Glutamatergic neuron (in vitro differentiated cells): Measurements from ENCODE around the gene TMEM127. TPM values are rescaled to one million over a fixed set of nuclear protein-coding genes. Genes with fewer than 3 reads are reported as not detected.

Experiments used
- DNase-seq: peaks from one replicate; pipeline ENCODE4 v3.0.0; 2022
- H3K27ac Mint-ChIP-seq: one replicate; pipeline ENCODE4 v1.8.0; 2020; ENCODE audit warnings: mild to moderate bottlenecking, mixed read lengths, inconsistent platforms; ENCODE audit not compliant: unreplicated experiment
- H3K27me3 Mint-ChIP-seq: one replicate; pipeline ENCODE4 v1.8.0; 2020; ENCODE audit warnings: mild to moderate bottlenecking, moderate library complexity, mixed read lengths, inconsistent platforms; ENCODE audit not compliant: unreplicated experiment
- H3K36me3 Mint-ChIP-seq: one replicate; pipeline ENCODE4 v1.8.0; 2020; ENCODE audit warnings: mild to moderate bottlenecking, mixed read lengths, inconsistent platforms; ENCODE audit not compliant: unreplicated experiment
- H3K4me1 Mint-ChIP-seq: one replicate; pipeline ENCODE4 v1.8.0; 2020; ENCODE audit warnings: mild to moderate bottlenecking, low read depth, mixed read lengths, inconsistent platforms; ENCODE audit not compliant: unreplicated experiment
- H3K4me3 Mint-ChIP-seq: one replicate; pipeline ENCODE4 v1.8.0; 2020; ENCODE audit warnings: mild to moderate bottlenecking, mixed read lengths, inconsistent platforms; ENCODE audit not compliant: unreplicated experiment
- H3K9me3 Mint-ChIP-seq: one replicate; pipeline ENCODE4 v1.8.0; 2020; ENCODE audit warnings: mild to moderate bottlenecking, moderate library complexity, mixed read lengths, inconsistent platforms; ENCODE audit not compliant: unreplicated experiment
- CTCF ChIP-seq: fragments of 200-600 bp; sonication (generic); IDR thresholded peaks from one replicate; pipeline ENCODE4 v1.5.0; 2021; ENCODE audit not compliant: partially characterized antibody, unreplicated experiment
- total RNA-seq: library from RNA; stranded (reverse); fragmentation: NEBNext Ultra II Directional; extraction: Animal tissue kit (Norgen Biotek cat#: 25700); gene quantifications from one replicate; pipeline ENCODE4 v1.2.1, GENCODE V29; 2021; ENCODE audit not compliant: unreplicated experiment

TMEM127 gene
- total RNA-seq, 1 donor from 2014 or later: 32.5 TPM

- Mint-ChIP-seq H3K27me3 (no peaks in the 10 kb centered on the region), H3K27ac (no peak overlapping the region), H3K4me1 (peaks cover 3% of the 10 kb centered on the region), H3K9me3 (no peaks in the 10 kb centered on the region), H3K4me3 (no peak overlapping the region), H3K36me3 (no peaks in the 10 kb centered on the region)
- no peak for TF ChIP-seq CTCF
- no peak for DNase-seq
Measured at GRCh38 chr2:96271995-96272394, 6.2 kb upstream of the TMEM127 start.

- peaks cover 13% of the 10 kb centered on the region for H3K4me1 Mint-ChIP-seq
- H3K27ac Mint-ChIP-seq: no peak overlapping the region
- peaks cover 4% of the 10 kb centered on the region for H3K9me3 Mint-ChIP-seq
- no peaks in the 10 kb centered on the region for H3K27me3 Mint-ChIP-seq
- no peaks in the 10 kb centered on the region for H3K36me3 Mint-ChIP-seq
- peak overlapping the region; percentile 82 for H3K4me3 Mint-ChIP-seq
- DNase-seq: peak; percentile 68
- TF ChIP-seq CTCF: peak; percentile 39
Measured at GRCh38 chr2:96267159-96267971, 1.6 kb upstream of the TMEM127 start.

DNA sequence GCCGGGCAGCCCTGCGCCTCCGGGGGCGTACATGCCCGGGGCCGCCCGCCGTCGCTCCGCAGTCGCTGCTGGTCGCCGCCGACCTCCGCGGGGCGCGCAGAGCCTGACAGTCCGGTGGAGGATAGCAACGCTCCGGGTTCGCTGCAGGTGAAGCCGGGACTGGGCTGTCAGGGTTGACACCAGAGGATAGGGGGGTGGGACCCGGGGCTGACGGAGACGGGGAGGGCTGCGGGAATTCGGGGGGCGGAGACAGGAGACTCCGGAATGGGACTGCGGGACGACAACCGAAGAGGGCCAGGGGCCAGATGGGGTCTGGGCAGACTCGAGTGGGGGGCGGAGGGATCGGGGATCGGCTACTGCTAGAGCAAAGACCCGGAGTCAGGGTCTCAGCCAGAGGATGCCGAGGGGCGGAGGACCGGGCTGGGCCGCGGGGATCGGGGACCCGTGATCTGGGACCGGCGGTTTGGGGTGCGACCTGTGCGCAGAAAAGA lies 403 bp downstream of the TMEM127 start:
- TF ChIP-seq CTCF: no peak
- no peaks in the 10 kb centered on the region for H3K36me3 Mint-ChIP-seq
- peaks cover 19% of the 10 kb centered on the region for H3K4me1 Mint-ChIP-seq
- H3K9me3 Mint-ChIP-seq: peaks cover 8% of the 10 kb centered on the region
- peak overlapping the region; percentile 55 for H3K27ac Mint-ChIP-seq
- H3K27me3 Mint-ChIP-seq: peaks cover 3% of the 10 kb centered on the region
- peak overlapping the region; percentile 81 for H3K4me3 Mint-ChIP-seq
- peak; percentile 73 for DNase-seq

DNA sequence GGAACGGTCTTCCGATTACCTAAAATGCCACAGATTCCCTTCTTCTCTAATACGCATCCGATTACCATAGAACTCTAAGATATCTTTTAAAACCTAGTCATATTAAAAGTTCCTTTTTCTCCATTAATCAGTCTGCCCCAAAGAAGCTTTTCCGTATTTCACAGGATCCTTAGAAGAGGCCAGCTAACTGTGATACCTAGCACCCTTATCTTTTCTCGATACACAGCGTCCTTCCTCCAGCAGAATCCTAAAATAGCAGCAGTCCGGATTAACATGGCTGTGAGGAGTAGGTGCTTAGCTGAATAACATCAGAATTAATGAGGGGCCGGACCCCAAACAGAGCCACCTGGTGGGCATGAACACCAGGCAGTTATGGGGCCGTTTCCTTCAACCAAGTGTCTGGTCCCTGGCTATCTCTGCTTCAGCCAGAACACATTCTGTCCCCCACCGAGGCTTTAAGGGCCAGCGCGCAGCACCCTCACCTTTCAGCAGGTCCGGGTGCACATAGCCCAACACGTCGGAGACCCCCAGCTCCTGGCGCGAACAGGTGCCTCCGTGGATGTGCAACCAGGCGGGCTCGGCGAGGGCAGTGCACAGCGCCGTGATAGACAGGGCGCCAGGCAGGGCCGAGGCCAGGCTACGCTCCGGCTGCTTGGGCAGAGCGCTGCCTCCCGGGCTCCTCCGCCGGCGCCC lies 995 bp downstream of the TMEM127 start:
- Mint-ChIP-seq H3K9me3 (peaks cover 8% of the 10 kb centered on the region), H3K27me3 (peaks cover 4% of the 10 kb centered on the region), H3K27ac (peak overlapping the region; percentile 72), H3K36me3 (no peaks in the 10 kb centered on the region), H3K4me1 (peaks cover 19% of the 10 kb centered on the region), H3K4me3 (peak overlapping the region; percentile 93)
- DNase-seq: peak; percentile 64
- peak; percentile 46 for TF ChIP-seq CTCF
